ENCODE data around the gene CCDC110. TPM values are rescaled to one million over a fixed set of nuclear protein-coding genes. Genes with fewer than 3 reads are reported as not detected.
A peak's percentile ranks its signal among the peaks of the same experiment; 100 is the strongest.

CCDC110 gene
- total RNA-seq, 1 donor from 2014 or later = 0.73 TPM

- DNase-seq (ENCODE audit: extremely low spot score, unreplicated experiment) = no peak
- Mint-ChIP-seq H3K27ac (ENCODE audit: unreplicated experiment) (no peak overlapping the region), H3K27me3 (ENCODE audit: unreplicated experiment) (no peaks in the 10 kb centered on the region), H3K9me3 (ENCODE audit: unreplicated experiment) (no peaks in the 10 kb centered on the region), H3K4me1 (ENCODE audit: unreplicated experiment) (peaks cover 21% of the 10 kb centered on the region), H3K36me3 (ENCODE audit: unreplicated experiment) (peaks cover 31% of the 10 kb centered on the region), H3K4me3 (ENCODE audit: unreplicated experiment) (no peak overlapping the region)
- TF ChIP-seq, protein P1, sequence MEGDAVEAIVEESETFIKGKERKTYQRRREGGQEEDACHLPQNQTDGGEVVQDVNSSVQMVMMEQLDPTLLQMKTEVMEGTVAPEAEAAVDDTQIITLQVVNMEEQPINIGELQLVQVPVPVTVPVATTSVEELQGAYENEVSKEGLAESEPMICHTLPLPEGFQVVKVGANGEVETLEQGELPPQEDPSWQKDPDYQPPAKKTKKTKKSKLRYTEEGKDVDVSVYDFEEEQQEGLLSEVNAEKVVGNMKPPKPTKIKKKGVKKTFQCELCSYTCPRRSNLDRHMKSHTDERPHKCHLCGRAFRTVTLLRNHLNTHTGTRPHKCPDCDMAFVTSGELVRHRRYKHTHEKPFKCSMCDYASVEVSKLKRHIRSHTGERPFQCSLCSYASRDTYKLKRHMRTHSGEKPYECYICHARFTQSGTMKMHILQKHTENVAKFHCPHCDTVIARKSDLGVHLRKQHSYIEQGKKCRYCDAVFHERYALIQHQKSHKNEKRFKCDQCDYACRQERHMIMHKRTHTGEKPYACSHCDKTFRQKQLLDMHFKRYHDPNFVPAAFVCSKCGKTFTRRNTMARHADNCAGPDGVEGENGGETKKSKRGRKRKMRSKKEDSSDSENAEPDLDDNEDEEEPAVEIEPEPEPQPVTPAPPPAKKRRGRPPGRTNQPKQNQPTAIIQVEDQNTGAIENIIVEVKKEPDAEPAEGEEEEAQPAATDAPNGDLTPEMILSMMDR (IDR thresholded peaks at IDR 0.05) = no peak
Measured at GRCh38 chr4:185399466-185399865, 72.1 kb downstream of the CCDC110 start.

- no peak for DNase-seq (ENCODE audit: extremely low spot score, unreplicated experiment)
- H3K36me3 Mint-ChIP-seq (ENCODE audit: unreplicated experiment) = peaks cover 29% of the 10 kb centered on the region
- no peak overlapping the region for H3K27ac Mint-ChIP-seq (ENCODE audit: unreplicated experiment)
- H3K9me3 Mint-ChIP-seq (ENCODE audit: unreplicated experiment) = no peaks in the 10 kb centered on the region
- no peaks in the 10 kb centered on the region for H3K27me3 Mint-ChIP-seq (ENCODE audit: unreplicated experiment)
- peaks cover 23% of the 10 kb centered on the region for H3K4me1 Mint-ChIP-seq (ENCODE audit: unreplicated experiment)
- TF ChIP-seq, protein P1 (IDR thresholded peaks at IDR 0.05) = no peak
- H3K4me3 Mint-ChIP-seq (ENCODE audit: unreplicated experiment) = no peak overlapping the region
Measured at GRCh38 chr4:185398618-185399017, 72.9 kb downstream of the CCDC110 start.

DNA sequence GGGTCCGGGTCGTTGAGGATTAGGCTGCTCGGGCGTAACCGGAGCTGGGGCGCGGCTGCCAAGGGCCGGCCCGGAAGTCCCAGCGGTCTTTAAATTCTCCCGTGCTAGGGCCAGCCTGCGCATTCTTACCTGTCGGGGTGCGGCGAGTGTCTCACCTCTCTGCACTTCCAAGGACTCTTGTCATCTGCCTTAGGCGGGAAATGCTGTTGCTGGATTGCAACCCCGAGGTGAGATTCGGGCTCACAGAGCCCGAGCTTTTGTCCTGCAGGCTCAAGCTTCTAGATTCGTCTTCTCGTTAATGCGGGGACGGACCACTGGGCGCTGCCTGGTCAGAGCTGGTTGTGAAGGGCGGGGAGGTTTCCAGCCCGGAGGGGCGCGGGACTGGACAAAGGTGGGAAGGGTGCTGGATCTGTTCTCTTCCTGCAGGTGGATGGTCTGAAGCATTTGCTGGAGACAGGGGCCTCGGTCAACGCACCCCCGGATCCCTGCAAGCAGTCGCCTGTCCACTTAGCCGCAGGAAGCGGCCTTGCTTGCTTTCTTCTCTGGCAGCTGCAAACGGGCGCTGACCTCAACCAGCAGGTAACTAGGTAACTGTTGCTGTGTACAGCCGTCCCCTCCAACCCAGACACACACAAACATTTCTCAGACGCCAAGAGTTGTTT is 74.7 kb downstream of the CCDC110 start, which contains the start of gene ANKRD37:
Gene ANKRD37 (plus strand): TSS at position 118 of the 662 bp plus-strand sequence. CDS start 83 bp downstream, at position 201.
- peak within 1 kb of the TSS; percentile 94 for H3K27ac Mint-ChIP-seq (ENCODE audit: unreplicated experiment)
- TF ChIP-seq, protein P1 (IDR thresholded peaks at IDR 0.05) = no peak
- peaks cover 19% of the 10 kb centered on the region for H3K36me3 Mint-ChIP-seq (ENCODE audit: unreplicated experiment)
- peak within 1 kb of the TSS; percentile 83 for H3K4me3 Mint-ChIP-seq (ENCODE audit: unreplicated experiment)
- H3K27me3 Mint-ChIP-seq (ENCODE audit: unreplicated experiment) = no peaks in the 10 kb centered on the region
- no peak for DNase-seq (ENCODE audit: extremely low spot score, unreplicated experiment)
- H3K4me1 Mint-ChIP-seq (ENCODE audit: unreplicated experiment) = peaks cover 23% of the 10 kb centered on the region
- H3K9me3 Mint-ChIP-seq (ENCODE audit: unreplicated experiment) = no peaks in the 10 kb centered on the region

GRCh38 chr4:185395956-185396723 is 75.4 kb downstream of the CCDC110 start:
- Mint-ChIP-seq H3K27ac (ENCODE audit: unreplicated experiment) (peak overlapping the region; percentile 94), H3K36me3 (ENCODE audit: unreplicated experiment) (peaks cover 16% of the 10 kb centered on the region), H3K9me3 (ENCODE audit: unreplicated experiment) (peaks cover 3% of the 10 kb centered on the region), H3K27me3 (ENCODE audit: unreplicated experiment) (no peaks in the 10 kb centered on the region), H3K4me3 (ENCODE audit: unreplicated experiment) (peak overlapping the region; percentile 83), H3K4me1 (ENCODE audit: unreplicated experiment) (peaks cover 23% of the 10 kb centered on the region)
- TF ChIP-seq, protein P1 (IDR thresholded peaks at IDR 0.05) = no peak
- DNase-seq (ENCODE audit: extremely low spot score, unreplicated experiment) = peak; percentile 99
